Neural crest cell (in vitro differentiated cells): Measurements from ENCODE around the gene ULK4. TPM values are rescaled to one million over a fixed set of nuclear protein-coding genes. Genes with fewer than 3 reads are reported as not detected.
"Not testable (repeated sequence)": the region's sequence is repeated elsewhere in the genome, so short reads cannot be mapped to it uniquely, and the experiment has no call there.

ENCODE experiments used
- DNase-seq: peaks from one replicate; pipeline ENCODE4 v3.0.0; 2021; ENCODE audit warnings: low read depth, mixed read lengths, low spot score
- H3K27ac Mint-ChIP-seq: one replicate; pipeline ENCODE4 v1.8.0; 2021; ENCODE audit warnings: mild to moderate bottlenecking, mixed read lengths; ENCODE audit not compliant: unreplicated experiment
- H3K27me3 Mint-ChIP-seq: 2 replicates; pipeline ENCODE4 v1.8.0; 2021; ENCODE audit warnings: low read depth, mild to moderate bottlenecking, mixed read lengths
- H3K36me3 Mint-ChIP-seq: 2 replicates; pipeline ENCODE4 v1.8.0; 2021; ENCODE audit warnings: low read depth, mild to moderate bottlenecking, mixed read lengths
- H3K4me1 Mint-ChIP-seq: 2 replicates; pipeline ENCODE4 v1.8.0; 2021; ENCODE audit warnings: mixed read lengths
- H3K4me3 Mint-ChIP-seq: one replicate; pipeline ENCODE4 v1.8.0; 2021; ENCODE audit warnings: mild to moderate bottlenecking, mixed read lengths
- H3K9me3 Mint-ChIP-seq: 2 replicates; pipeline ENCODE4 v1.8.0; 2021; ENCODE audit warnings: mixed read lengths
- total RNA-seq: library from RNA; stranded (reverse); gene quantifications from 2 replicates; pipeline ENCODE4 v1.2.1, GENCODE V29; 2021
- TF ChIP-seq, protein P1 (sequence below): fragments of 200-600 bp; sonication (generic); conservative IDR thresholded peaks from 2 replicates; pipeline ENCODE4 v1.5.0; 2021; ENCODE audit warnings: antibody characterized with exemption, mild to moderate bottlenecking

The ULK4 gene
- total RNA-seq, 1 donor from 2014 or later, result 10.2 TPM

DNA sequence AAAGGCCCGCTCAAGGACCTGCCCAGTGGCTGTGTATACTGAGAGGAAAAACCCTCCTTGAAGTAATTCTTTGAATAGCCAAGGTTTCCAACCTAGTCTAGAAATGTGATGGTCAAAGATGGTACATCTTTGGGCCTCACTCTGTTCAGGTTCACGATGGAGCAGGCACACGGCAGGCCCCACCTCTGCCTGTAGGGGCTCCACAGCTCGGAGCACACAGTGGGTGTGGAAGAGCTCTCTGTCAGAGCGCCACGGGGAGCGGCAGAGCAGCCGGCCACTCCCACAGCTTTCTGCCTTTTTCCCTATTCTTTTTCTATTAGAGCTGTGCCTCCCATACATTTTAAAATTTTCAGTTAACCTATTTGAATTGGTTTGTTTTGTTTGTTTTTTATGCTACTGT lies 673.1 kb downstream of the ULK4 start:
- no peak for DNase-seq
- peaks cover 9% of the 10 kb centered on the region for H3K9me3 Mint-ChIP-seq
- no peaks in the 10 kb centered on the region for H3K36me3 Mint-ChIP-seq
- H3K4me1 Mint-ChIP-seq, result peaks cover 9% of the 10 kb centered on the region
- H3K27me3 Mint-ChIP-seq, result no peaks in the 10 kb centered on the region
- TF ChIP-seq, protein P1, sequence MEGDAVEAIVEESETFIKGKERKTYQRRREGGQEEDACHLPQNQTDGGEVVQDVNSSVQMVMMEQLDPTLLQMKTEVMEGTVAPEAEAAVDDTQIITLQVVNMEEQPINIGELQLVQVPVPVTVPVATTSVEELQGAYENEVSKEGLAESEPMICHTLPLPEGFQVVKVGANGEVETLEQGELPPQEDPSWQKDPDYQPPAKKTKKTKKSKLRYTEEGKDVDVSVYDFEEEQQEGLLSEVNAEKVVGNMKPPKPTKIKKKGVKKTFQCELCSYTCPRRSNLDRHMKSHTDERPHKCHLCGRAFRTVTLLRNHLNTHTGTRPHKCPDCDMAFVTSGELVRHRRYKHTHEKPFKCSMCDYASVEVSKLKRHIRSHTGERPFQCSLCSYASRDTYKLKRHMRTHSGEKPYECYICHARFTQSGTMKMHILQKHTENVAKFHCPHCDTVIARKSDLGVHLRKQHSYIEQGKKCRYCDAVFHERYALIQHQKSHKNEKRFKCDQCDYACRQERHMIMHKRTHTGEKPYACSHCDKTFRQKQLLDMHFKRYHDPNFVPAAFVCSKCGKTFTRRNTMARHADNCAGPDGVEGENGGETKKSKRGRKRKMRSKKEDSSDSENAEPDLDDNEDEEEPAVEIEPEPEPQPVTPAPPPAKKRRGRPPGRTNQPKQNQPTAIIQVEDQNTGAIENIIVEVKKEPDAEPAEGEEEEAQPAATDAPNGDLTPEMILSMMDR, result no peak
- no peak overlapping the region for H3K4me3 Mint-ChIP-seq
- no peak overlapping the region for H3K27ac Mint-ChIP-seq

DNA sequence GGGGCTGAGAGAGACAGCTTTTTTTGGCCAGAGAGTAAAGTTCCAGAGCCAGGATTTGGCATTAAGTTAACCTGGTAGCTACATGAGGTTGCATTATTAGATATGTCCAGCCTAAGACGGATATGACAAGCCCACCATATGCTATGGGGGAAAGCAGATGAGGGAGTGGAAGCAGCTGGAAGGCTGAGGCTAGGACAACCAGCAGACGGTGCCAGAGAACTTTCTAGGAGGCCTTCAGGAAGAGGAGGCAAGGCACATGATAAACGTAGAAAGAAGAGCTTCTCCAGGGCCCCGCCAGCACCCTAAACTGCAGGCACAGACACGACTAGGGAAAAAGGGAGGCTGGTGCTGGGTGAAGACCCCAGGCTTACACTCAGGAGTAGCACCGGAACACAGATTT lies 675.6 kb downstream of the ULK4 start:
- TF ChIP-seq, protein P1, result no peak
- Mint-ChIP-seq H3K27ac (no peak overlapping the region), H3K4me3 (no peak overlapping the region)

GRCh38 chr3:41284934-41285333 lies 677.0 kb downstream of the ULK4 start:
- H3K27ac Mint-ChIP-seq, H3K36me3 Mint-ChIP-seq, H3K4me1 Mint-ChIP-seq, DNase-seq, H3K27me3 Mint-ChIP-seq, H3K4me3 Mint-ChIP-seq: not testable (repeated sequence)
- H3K9me3 Mint-ChIP-seq, result peaks cover 12% of the 10 kb centered on the region
- TF ChIP-seq, protein P1, result peak; percentile 15

More for the DNA sequence above, 675.6 kb downstream of the ULK4 start:
- peaks cover 9% of the 10 kb centered on the region for H3K9me3 Mint-ChIP-seq
- H3K4me1 Mint-ChIP-seq, result peaks cover 9% of the 10 kb centered on the region
- no peaks in the 10 kb centered on the region for H3K27me3 Mint-ChIP-seq
- DNase-seq, result no peak
- H3K36me3 Mint-ChIP-seq, result peaks cover 2% of the 10 kb centered on the region

DNA sequence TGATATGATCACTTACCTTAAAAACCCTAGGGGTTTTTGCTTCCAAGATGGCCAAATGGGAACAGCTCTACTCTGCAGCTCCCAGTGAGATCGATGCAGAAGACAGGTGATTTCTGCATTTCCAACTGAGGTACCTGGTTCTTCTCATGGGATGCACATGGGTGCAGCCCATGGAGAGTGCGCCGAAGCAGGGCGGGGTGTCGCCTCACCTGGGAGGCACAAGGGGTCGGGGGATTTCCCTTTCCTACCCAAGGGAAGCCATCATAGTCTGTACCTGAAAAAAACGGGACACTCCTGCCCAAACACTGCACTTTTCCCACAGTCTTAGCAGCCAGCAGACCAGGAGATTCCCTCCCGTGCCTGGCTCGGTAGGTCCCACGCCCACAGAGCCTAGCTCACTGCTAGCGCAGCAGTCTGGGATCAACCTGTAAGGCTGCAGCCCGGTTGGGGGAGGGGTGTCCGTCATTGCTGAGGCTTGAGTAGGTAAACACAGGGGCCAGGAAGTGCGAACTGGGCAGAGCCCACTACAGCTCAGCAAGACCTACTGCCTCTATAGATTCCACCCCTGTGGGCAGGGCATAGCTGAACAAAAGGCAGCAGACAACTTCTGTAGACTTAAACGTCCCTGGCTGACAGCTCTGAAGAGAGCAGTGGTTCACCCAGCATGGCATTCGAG lies 684.0 kb downstream of the ULK4 start:
- Mint-ChIP-seq H3K36me3 (peaks cover 5% of the 10 kb centered on the region), H3K27me3 (no peaks in the 10 kb centered on the region), H3K9me3 (peaks cover 9% of the 10 kb centered on the region), H3K4me1 (peaks cover 14% of the 10 kb centered on the region), H3K4me3 (no peak overlapping the region), H3K27ac (no peak overlapping the region)
- DNase-seq, result no peak
- TF ChIP-seq, protein P1, result no peak

GRCh38 chr3:41276191-41276590 lies 685.7 kb downstream of the ULK4 start:
- Mint-ChIP-seq H3K4me3 (no peak overlapping the region), H3K4me1 (peaks cover 14% of the 10 kb centered on the region), H3K9me3 (peaks cover 9% of the 10 kb centered on the region), H3K27me3 (no peaks in the 10 kb centered on the region), H3K27ac (no peak overlapping the region), H3K36me3 (peaks cover 3% of the 10 kb centered on the region)
- DNase-seq, result no peak
- TF ChIP-seq, protein P1, result no peak
